MV-4-11 (cell line): ENCODE results near the gene PBX1.
"Not testable (repeated sequence)": the region's sequence is repeated elsewhere in the genome, so short reads cannot be mapped to it uniquely, and the experiment has no call there.

ENCODE experiments used
- DNase-seq: peaks from one replicate; lab custom pipeline; 2025; lab: John Stamatoyannopoulos, UW

Gene PBX1

GRCh38 chr1:164590592-164590991 is 31.6 kb downstream of the PBX1 start:
- no peak for DNase-seq

GRCh38 chr1:164591858-164592257 is 32.9 kb downstream of the PBX1 start:
- DNase-seq: no peak

- no peak for DNase-seq
These were observed 33.6 kb downstream of the PBX1 start for GRCh38 chr1:164592634-164593033.

- no peak for DNase-seq
These were observed 36.2 kb downstream of the PBX1 start for GRCh38 chr1:164595212-164595611.

- no peak for DNase-seq
These were observed 37.2 kb downstream of the PBX1 start for GRCh38 chr1:164596172-164596571.

DNA sequence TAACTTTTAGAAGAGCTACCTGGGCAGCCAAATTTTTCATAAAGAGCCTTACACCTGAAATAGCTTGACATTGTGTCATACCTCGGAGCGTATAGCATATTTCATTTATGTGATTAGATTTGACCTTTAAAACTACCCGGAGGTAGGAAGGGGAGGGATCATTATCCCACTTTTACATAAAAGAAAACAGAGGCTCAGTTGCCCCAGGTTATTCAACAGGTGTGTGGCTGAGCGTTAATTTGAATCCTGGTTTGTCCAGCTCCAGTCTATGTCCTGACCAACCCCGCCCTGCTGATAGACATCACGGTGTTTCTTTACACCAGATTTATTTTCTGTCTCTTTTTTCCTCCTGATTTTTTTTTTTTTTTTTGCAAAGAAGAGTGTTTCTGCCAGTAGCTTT is 39.7 kb downstream of the PBX1 start:
- DNase-seq: no peak

DNA sequence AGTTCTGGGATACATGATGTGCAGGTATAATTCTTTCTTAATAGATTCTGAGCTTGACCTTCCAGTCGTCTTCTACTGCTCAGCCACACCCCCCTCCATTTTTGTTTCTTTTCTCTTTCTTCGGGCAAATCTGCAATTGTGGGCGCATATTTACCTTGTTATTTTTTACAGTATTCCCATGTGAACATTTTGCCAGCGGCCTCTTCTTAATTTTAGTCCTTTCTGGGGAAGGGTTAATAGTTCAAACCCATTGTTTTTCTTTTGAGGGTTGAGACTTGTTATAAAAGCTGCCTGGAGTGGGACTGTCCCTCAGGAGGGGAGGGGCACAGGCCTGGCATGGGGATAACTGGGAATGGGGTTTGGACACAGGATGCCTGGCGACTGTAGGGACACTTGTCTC is 40.3 kb downstream of the PBX1 start:
- no peak for DNase-seq

DNA sequence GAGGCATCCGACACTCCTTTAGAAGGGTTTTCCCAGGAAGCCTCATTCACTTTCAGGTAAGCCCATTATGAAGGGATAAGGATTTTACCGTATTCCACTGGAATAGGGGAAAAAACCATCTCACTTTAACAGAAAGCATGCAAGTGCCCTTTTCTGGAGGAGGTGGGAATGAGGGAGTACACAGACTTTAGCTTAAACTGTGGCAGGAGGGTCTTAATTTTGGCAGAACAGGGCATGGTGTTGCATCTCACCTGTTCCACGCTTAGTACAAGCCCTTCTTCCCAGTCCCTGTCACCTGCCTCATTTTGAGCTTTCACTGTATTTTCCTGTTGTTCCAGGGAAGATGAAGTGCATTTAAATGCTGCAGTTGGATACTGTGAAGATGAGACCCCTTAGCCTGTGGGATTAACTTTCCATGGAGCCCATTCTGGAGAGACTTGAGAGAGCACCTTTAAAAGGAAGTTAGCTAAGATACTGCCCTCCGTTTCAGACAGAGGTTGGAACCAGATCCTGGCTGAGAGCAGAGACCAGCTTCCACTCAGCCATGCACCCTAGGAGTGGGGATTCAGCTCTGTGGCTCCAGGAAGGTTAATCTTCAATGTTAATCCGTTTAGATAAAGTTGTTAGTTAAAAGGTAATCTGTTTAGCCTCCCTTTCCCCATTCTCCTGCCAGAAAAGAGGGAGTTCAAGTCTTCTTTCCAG is 42.6 kb downstream of the PBX1 start:
- DNase-seq: no peak

DNA sequence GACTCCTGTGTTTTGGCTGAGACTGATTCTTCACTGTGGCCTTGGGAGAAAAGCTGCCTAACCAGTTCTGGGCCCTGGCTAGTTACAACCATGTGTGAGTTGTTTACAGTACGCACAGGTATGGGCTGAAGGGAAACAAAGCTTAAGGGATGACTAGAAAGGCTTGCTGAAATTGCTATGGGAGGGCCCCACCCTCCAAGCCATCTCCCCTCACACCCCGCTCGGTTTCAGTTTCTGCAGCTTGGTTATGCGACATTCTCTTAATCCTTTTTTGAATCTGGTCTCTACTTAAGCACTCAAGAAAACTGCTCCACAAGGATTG is 43.1 kb downstream of the PBX1 start:
- DNase-seq: no peak

GRCh38 chr1:164602480-164603093 is 43.6 kb downstream of the PBX1 start:
- DNase-seq: no peak

- not testable (repeated sequence) for DNase-seq
These were observed 44.8 kb downstream of the PBX1 start for GRCh38 chr1:164603805-164604204.

DNA sequence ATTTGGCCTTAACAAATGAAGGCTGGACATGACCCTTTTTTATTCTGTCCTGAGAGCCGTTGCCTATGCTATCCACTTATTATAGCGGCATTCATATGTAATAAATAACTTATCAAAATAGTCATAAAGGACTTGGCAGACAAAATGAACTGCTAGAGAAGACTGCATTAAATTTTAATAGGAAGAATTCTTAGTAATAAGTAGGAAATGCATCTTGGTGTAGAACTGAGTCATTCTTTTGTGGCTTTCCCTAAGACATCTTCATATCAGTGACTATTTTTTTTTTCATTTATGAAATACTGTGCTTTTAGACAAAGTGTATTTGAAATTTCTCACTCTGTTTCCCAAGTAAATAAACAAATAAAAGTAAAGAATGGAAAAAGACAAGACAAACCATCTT is 45.6 kb downstream of the PBX1 start:
- DNase-seq: no peak

GRCh38 chr1:164605254-164606091 is 46.5 kb downstream of the PBX1 start:
- DNase-seq: no peak

DNA sequence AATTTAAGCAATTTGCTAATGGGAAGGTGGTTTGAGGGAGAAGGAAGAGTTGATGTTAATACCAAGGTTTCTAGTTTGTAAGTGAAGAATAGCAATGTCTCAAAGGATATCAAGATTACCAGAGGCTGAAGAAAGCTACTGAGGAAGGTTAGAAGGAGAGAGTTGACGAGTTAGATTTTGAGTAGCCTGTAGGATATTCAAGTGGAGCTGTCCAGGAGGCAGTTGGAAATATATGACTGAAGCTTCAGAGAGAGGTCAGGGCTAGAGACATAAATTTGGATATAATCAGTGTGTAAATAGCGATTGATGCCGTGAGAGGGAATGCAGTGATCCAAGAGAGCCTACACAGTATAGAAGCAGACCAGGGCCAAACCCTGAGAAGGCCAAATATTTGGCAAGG is 48.4 kb downstream of the PBX1 start:
- no peak for DNase-seq

DNA sequence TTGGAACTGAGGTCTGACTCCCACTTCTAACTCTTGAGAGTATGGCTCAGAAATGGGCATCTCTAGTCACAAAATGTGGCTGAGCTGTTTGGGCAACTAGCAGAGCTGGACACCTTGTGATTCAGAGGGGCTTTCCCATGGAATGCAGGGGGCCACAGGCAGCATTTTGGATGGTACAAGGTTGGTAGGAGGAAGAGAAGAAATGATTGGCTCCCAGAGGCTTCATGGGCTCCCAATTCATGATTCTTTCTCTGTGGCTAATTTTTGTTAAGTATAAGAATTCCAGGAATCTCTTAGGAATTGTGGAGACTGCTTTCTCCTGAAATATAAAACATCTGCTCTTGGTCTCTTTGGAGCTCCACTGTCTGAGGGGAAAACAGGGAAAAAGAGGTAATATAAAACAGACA is 49.7 kb downstream of the PBX1 start:
- DNase-seq: no peak

DNA sequence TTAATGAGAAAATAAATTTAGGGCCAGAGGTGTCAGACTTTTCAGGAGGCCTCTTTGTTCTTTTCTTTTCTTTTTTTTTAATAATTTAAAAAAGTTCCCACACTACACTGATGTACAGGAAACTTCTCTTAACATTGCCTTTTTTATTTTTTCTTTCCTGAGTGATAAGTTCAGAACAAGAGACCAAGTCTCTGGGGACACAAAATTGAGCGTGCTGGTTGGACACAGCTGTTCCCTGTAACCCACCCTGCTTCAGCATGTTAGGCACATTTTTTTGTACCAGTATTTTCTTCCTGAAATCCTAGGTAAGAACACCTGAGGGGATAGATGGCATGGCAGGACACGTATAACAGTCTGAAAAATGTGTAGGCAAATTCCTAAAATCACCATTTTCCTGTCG is 50.1 kb downstream of the PBX1 start:
- DNase-seq: no peak

GRCh38 chr1:164610538-164611222 is 51.7 kb downstream of the PBX1 start:
- no peak for DNase-seq

DNA sequence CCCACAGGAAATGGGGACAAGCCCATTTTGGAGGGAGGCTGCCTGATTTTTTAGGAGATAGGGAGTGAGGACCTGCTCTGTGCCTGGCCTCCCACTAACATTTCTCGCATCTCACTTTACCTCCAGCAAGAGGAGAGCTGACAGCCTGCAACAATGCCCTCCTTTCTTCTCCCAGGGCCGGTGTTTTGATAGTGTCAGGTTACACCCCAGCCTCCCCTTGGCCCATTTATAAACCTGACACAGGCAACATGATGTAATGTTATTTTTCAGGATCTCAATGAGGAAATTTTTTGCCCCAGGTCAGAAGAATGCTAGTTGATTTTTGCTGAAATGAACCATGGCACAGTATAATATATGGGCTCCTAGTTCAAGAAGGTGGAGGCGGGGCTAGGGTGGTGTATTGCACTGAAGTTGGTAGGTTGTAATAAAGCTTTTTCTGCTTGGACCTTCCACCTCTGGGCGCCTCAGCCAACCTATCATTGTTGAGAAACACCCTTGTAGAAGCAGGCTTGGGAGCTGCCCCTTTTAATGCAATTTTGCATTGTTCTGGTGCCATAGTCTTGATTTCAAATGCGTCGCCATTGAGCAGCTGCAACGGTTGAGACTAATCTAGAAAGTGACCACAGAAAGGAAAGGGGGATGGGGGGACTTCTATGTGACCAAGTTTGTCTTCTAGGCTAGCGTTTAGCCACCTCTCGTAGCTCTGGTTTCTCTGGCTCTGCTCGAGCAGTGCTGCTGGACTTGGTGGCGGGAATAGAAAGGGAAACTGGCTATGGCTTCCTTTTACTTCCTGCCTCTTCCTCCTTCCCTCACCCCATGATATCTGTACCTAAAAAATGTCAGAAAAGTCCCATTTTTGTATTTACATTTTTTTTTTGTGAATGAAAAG is 53.0 kb downstream of the PBX1 start:
- peak; percentile 43 for DNase-seq

GRCh38 chr1:164613176-164613575 is 54.2 kb downstream of the PBX1 start:
- no peak for DNase-seq

DNA sequence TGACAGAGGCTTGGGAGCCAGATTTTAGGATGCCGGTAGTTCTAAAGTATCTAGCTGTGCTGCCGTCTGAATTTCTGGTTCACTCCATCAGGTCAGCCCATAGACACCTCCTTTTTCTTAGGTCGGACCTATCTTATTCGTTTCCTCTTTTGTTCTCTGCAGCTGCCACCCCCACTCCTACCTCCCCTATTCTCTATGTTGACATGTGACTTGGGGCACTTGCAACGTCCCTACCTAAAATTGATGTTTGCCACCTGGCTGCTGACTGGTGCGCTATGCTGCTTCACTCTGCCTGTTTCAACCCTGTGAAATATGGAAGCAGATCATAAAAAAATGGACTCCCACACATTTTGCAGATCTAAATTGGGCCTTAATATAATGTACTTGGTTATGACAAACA is 55.3 kb downstream of the PBX1 start:
- DNase-seq: no peak

DNA sequence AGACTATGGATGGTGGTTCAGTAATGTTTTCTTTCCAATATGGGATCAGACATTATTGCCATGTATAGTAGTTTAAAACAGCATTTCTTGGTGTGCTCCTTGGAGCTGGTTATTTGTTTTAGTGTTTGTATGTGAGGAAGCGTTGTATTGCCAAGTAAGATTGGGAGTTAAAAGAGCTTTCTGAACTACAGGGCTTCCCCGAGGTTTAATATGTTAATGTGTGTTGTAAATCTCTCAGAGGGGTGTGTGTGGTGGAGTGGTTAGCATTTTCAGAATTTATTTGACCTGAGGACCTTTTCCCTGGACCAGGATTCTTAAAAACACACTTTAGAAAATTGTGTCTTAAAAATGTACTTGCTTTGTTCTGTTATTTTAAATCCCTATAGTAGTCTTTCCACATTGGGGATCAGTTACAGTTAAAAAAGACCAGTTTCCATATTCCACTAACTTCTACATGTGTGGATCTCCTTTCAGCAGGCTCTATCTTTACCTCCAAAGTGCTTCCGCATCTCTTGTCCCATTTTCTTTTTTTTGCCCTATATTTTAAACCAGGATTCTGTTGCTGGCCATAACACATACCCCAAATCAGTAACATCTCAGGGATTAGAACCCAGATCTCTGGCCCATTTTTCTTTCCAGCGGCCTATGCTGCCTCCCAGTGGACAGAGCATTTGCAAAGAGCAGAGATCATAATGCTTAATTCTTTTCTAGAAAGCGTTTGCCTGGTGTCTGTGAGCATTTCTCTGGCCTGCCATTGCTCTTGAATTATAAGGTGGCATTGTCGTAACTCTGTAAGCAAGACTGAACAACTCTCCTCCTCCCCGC is 58.6 kb downstream of the PBX1 start:
- no peak for DNase-seq
